Measurements from ENCODE around the gene ONECUT2. TPM values are rescaled to one million over a fixed set of nuclear protein-coding genes. Genes with fewer than 3 reads are reported as not detected.

ONECUT2 gene
- total RNA-seq = under 1 TPM; under 0.01 TPM

GRCh38 chr18:57434536-57435494 is at the start of gene ONECUT2:
Gene ONECUT2 (plus strand): TSS chr18:57435374. CDS start chr18:57435717, 343 bp downstream.

Other genes with a start within 250 kb of the ONECUT2 start
- not detected for gene ST8SIA3, start 82.8 kb upstream of the ONECUT2 start, total RNA-seq
- 10 to 100 TPM; 39.0 to 46.1 TPM for gene FECH, start 151.3 kb downstream of the ONECUT2 start, total RNA-seq
- 100 to 1,000 TPM; 153 to 224 TPM for gene NARS1, start 186.5 kb downstream of the ONECUT2 start, total RNA-seq

All from melanocyte of skin (primary cell).